CD14-positive monocyte (primary cell): ENCODE measurements around the gene ENO1. TPM values are rescaled to one million over a fixed set of nuclear protein-coding genes. Genes with fewer than 3 reads are reported as not detected.

Experiments used
- DNase-seq, 3 donors: peaks; one replicate each; pipeline ENCODE4 v3.0.0-alpha.2; 2011 to 2022
- H2AFZ ChIP-seq: 2 replicates; pipeline ENCODE4 v1.6.0; 2012; ENCODE audit warnings: mild to moderate bottlenecking, low read depth, low read length, inconsistent platforms; ENCODE audit not compliant: insufficient read depth, poor library complexity, severe bottlenecking
- H3K27ac ChIP-seq, 2 donors: 1 replicate in 1 of 2; 2 replicates in 1 of 2; pipeline ENCODE4 v1.5.1; 2012 to 2013; ENCODE audit warnings: low read length in 2 of 2, control low read depth in 1 of 2, inconsistent platforms in 1 of 2, low read depth in 1 of 2, mild to moderate bottlenecking in 1 of 2
- H3K27me3 ChIP-seq, 2 donors: one replicate each; pipeline versions ENCODE4 v1.6.0 to v1.6.1; 2011 to 2013; ENCODE audit warnings: low read length in 2 of 2; ENCODE audit not compliant: control insufficient read depth in 2 of 2, insufficient read depth in 2 of 2
- H3K36me3 ChIP-seq, 2 donors: replicated peaks in 1 of 2; 1 replicate in 1 of 2; 2 replicates in 1 of 2; pipeline versions ENCODE4 v1.5.1 to v1.6.1; 2012 to 2013; ENCODE audit warnings: low read length in 2 of 2, control low read depth in 1 of 2, inconsistent platforms in 1 of 2, mild to moderate bottlenecking in 1 of 2; ENCODE audit not compliant: insufficient read depth in 2 of 2, control insufficient read depth in 1 of 2
- H3K4me1 ChIP-seq, 2 donors: 1 replicate in 1 of 2; 2 replicates in 1 of 2; pipeline versions ENCODE4 v1.5.1 to v1.6.1; 2012 to 2013; ENCODE audit warnings: low read length in 2 of 2, control low read depth in 1 of 2, inconsistent platforms in 1 of 2, mild to moderate bottlenecking in 1 of 2, moderate library complexity in 1 of 2; ENCODE audit not compliant: insufficient read depth in 2 of 2, control insufficient read depth in 1 of 2
- H3K4me2 ChIP-seq: replicated peaks from 2 replicates; pipeline ENCODE3; 2012; ENCODE audit warnings: low read length, moderate library complexity, mild to moderate bottlenecking; ENCODE audit not compliant: poor library complexity, severe bottlenecking; ENCODE audit errors: extremely low read depth
- H3K4me3 ChIP-seq, 3 experiments: fragments of 200-600 bp in 1 of 3; sonication (generic) in 1 of 3; replicated peaks in 1 of 3; 1 replicate in 2 of 3; 2 replicates in 1 of 3; pipeline ENCODE4 v1.5.1; 2011 to 2013; ENCODE audit warnings: low read length in 3 of 3, mild to moderate bottlenecking in 3 of 3, control low read depth in 2 of 3, low read depth in 2 of 3, inconsistent platforms in 1 of 3, moderate library complexity in 1 of 3
- H3K79me2 ChIP-seq: 2 replicates; pipeline ENCODE4 v1.6.0; 2012; ENCODE audit warnings: mild to moderate bottlenecking, control low read depth, inconsistent platforms, low read length, moderate library complexity; ENCODE audit not compliant: insufficient read depth
- H3K9ac ChIP-seq: 2 replicates; pipeline ENCODE4 v1.6.0; 2017; ENCODE audit warnings: low read length, mild to moderate bottlenecking; ENCODE audit not compliant: insufficient read depth, poor library complexity, severe bottlenecking
- H3K9me3 ChIP-seq, 2 donors: replicated peaks in 1 of 2; 1 replicate in 1 of 2; 2 replicates in 1 of 2; pipeline versions ENCODE4 v1.5.1 to v1.6.1; 2012 to 2013; ENCODE audit warnings: low read length in 2 of 2, control low read depth in 1 of 2; ENCODE audit not compliant: control insufficient read depth in 1 of 2, insufficient read depth in 1 of 2
- H4K20me1 ChIP-seq: 2 replicates; pipeline ENCODE4 v1.6.0; 2012; ENCODE audit warnings: mild to moderate bottlenecking, low read length, control low read depth, moderate library complexity; ENCODE audit not compliant: insufficient read depth
- H3K27ac Mint-ChIP-seq, 7 donors: one replicate each; pipeline ENCODE4 v1.8.0; 2020; ENCODE audit warnings: mild to moderate bottlenecking in 7 of 7, mixed read lengths in 7 of 7, moderate library complexity in 6 of 7, inconsistent platforms in 2 of 7
- H3K27me3 Mint-ChIP-seq, 3 donors: one replicate each; pipeline ENCODE4 v1.8.0; 2021 to 2022; ENCODE audit warnings: low read depth in 3 of 3, mild to moderate bottlenecking in 3 of 3, mixed read lengths in 3 of 3, moderate library complexity in 3 of 3, inconsistent platforms in 1 of 3
- H3K36me3 Mint-ChIP-seq, 2 donors: one replicate each; pipeline ENCODE4 v1.8.0; 2020; ENCODE audit warnings: mixed read lengths in 2 of 2, inconsistent platforms in 1 of 2, mild to moderate bottlenecking in 1 of 2
- H3K4me1 Mint-ChIP-seq: one replicate; pipeline ENCODE4 v1.8.0; 2020; ENCODE audit warnings: mild to moderate bottlenecking, mixed read lengths
- H3K4me3 Mint-ChIP-seq, 2 donors: one replicate each; pipeline ENCODE4 v1.8.0; 2020; ENCODE audit warnings: mild to moderate bottlenecking in 2 of 2, mixed read lengths in 2 of 2, moderate library complexity in 1 of 2
- H3K9me3 Mint-ChIP-seq, 7 donors: one replicate each; pipeline ENCODE4 v1.8.0; 2020 to 2022; ENCODE audit warnings: mixed read lengths in 7 of 7, mild to moderate bottlenecking in 6 of 7, moderate library complexity in 6 of 7, inconsistent platforms in 2 of 7
- WGBS: methylation state at CpG from one replicate; pipeline ENCODE4 v1.1.5; 2013; ENCODE audit warnings: missing lambda C conversion rate; ENCODE audit not compliant: insufficient coverage; 5-methylcytosine and 5-hydroxymethylcytosine counted together
- intact Hi-C, 2 donors: fragments of 100-400 bp; cut with micrococcal nuclease; formaldehyde crosslinking; loops; one replicate each; pipeline versions ENCODE4 v1.15.0 to v1.15.1; 2023
- polyA plus RNA-seq, 3 donors: library from polyadenylated mRNA; depleted of rRNA in 1 of 3; unstranded in 2 of 3; stranded (reverse) in 1 of 3; fragments of 300-500 nt in 2 of 3; fragments of >200 nt in 1 of 3; fragmentation: Illumina TruSeq in 2 of 3; gene quantifications; 1 replicate in 2 of 3; 2 replicates in 1 of 3; pipeline ENCODE4 v1.2.3, GENCODE V29; 2012 to 2021
- TF ChIP-seq, protein P1 (sequence below): fragments of 200-600 bp; IDR thresholded peaks from one replicate; pipeline ENCODE4 v1.8.0; 2022; ENCODE audit warnings: antibody characterized with exemption, mild to moderate bottlenecking

ENO1 gene
- polyA plus RNA-seq, 3 donors, result 525 to 1,573 (median 1,458) TPM

DNA sequence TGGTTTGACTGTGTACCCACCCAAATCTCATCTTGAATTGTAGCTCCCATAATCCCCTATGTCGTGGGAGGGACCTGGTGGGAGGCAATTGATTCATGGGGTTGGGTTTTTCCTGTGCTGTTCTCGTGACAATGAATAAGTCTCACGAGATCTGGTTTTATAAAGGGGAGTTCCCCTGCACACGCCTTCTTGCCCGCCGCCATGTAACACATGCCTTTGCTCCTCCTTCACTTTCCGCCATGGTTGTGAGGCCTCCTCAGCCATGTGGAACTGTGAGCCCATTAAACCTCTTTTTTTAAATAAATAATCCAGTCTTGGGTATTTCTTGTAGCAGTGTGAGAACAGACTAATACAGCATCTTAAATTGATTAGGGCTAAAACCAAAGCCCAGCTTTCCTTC, 38.5 kb downstream of the ENO1 start:
- intact Hi-C loops, result loop anchor here in 1 of 2 donors (10.0 kb wide), 1 partner anchor 285 kb away; no protein-coding TSS in a partner anchor
- Histone ChIP-seq H2AFZ (no peak overlapping the region), H3K36me3 (no peaks in the 10 kb centered on the region), H3K27ac (no peak overlapping the region), H3K9ac (no peak overlapping the region), H4K20me1 (no peaks in the 10 kb centered on the region), H3K27me3 (no peaks in the 10 kb centered on the region), H3K4me1 (no peaks in the 10 kb centered on the region), H3K4me3 (no peak overlapping the region), H3K4me2 (no peak overlapping the region), H3K9me3 (no peaks in the 10 kb centered on the region), H3K79me2 (no peaks in the 10 kb centered on the region)
- TF ChIP-seq, protein P1, sequence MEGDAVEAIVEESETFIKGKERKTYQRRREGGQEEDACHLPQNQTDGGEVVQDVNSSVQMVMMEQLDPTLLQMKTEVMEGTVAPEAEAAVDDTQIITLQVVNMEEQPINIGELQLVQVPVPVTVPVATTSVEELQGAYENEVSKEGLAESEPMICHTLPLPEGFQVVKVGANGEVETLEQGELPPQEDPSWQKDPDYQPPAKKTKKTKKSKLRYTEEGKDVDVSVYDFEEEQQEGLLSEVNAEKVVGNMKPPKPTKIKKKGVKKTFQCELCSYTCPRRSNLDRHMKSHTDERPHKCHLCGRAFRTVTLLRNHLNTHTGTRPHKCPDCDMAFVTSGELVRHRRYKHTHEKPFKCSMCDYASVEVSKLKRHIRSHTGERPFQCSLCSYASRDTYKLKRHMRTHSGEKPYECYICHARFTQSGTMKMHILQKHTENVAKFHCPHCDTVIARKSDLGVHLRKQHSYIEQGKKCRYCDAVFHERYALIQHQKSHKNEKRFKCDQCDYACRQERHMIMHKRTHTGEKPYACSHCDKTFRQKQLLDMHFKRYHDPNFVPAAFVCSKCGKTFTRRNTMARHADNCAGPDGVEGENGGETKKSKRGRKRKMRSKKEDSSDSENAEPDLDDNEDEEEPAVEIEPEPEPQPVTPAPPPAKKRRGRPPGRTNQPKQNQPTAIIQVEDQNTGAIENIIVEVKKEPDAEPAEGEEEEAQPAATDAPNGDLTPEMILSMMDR, result no peak
- peaks cover 0 to 6% (median 0%) of the 10 kb centered on the region in 7 donors for H3K9me3 Mint-ChIP-seq
- H3K4me3 Mint-ChIP-seq, result no peak overlapping the region
- WGBS, result 100% methylated on average over 2 of the region's 7 CpGs
- no peaks in the 10 kb centered on the region for H3K4me1 Mint-ChIP-seq
- no peak for DNase-seq
- H3K27me3 Mint-ChIP-seq, result peaks cover 0 to 1% (median 0%) of the 10 kb centered on the region in 3 donors
- no peak overlapping the region for H3K27ac Mint-ChIP-seq
- no peaks in the 10 kb centered on the region for H3K36me3 Mint-ChIP-seq

DNA sequence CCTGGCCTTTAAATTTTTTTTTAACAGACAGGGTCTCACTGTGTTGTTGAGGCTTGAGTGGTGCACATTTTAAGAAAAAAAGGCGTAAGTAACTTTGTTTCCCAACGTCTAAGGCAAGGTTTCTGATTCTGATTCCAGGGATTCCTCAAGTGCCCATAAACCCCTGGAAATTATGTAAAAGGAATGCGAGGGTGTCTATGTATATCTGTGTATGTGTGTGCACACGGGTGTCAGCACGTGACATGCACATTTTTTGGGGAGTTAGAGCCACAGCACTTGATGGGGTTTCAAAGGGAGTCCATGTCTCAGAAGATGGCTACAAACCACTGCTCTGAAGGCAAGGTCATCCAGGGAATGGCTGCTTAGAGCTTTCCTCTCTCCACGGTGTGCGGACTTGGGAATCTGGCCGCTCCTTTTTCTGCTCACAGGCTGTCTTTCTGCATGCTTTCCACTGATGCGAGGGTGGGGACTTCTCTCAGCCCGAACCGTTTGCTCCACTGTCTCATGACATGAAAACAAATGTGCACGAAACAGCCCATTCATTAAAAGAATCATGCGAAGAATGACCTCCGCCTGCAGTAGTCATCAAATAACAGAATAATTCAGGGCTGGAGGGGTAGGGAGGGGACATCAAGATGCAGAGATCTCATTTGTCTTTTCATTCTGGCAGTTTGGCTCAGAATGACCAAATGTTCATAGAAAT, 42.4 kb downstream of the ENO1 start:
- H3K27ac ChIP-seq, result no peak overlapping the region
- no peaks in the 10 kb centered on the region for H3K36me3 ChIP-seq
- Mint-ChIP-seq H3K36me3 (no peaks in the 10 kb centered on the region), H3K27me3 (no peaks in the 10 kb centered on the region), H3K9me3 (no peaks in the 10 kb centered on the region), H3K4me3 (no peak overlapping the region), H3K27ac (no peak overlapping the region), H3K4me1 (no peaks in the 10 kb centered on the region)
- no peaks in the 10 kb centered on the region for H3K4me1 ChIP-seq
- no peaks in the 10 kb centered on the region for H3K9me3 ChIP-seq
- H3K27me3 ChIP-seq, result no peaks in the 10 kb centered on the region
- TF ChIP-seq, protein P1, result no peak
- H3K4me3 ChIP-seq, result no peak overlapping the region
- H3K9ac ChIP-seq, result no peak overlapping the region
- no peak for DNase-seq
- WGBS, result 98% methylated on average over 12 of the region's 14 CpGs
- intact Hi-C loops, result no loop called here
- H3K4me2 ChIP-seq, result no peak overlapping the region
- no peaks in the 10 kb centered on the region for H4K20me1 ChIP-seq
- H3K79me2 ChIP-seq, result no peaks in the 10 kb centered on the region
- no peak overlapping the region for H2AFZ ChIP-seq
